Ovary (tissue), 3 donors: ENCODE measurements around the gene URM1.

Source experiments
- CTCF ChIP-seq, 3 donors: fragments of 450-650 bp in 2 of 3; fragments of 200-600 bp in 1 of 3; IDR thresholded peaks; one replicate each; pipeline versions ENCODE4 v1.5.1 to v1.8.0; 2016 to 2022; ENCODE audit warnings: antibody characterized with exemption in 3 of 3, mild to moderate bottlenecking in 1 of 3
- EP300 ChIP-seq: sonication (generic); formaldehyde crosslinking; IDR thresholded peaks from one replicate; pipeline ENCODE4 v1.6.1; 2017; ENCODE audit warnings: antibody characterized with exemption
- POLR2A ChIP-seq: fragments of 450-650 bp; IDR thresholded peaks from one replicate; pipeline ENCODE4 v1.6.1; 2017; ENCODE audit warnings: antibody characterized with exemption, mild to moderate bottlenecking, moderate library complexity
- donor health status: DM: no; HTN: no; CAD: no.

GRCh38 chr9:128362774-128363173 lies 8.4 kb upstream of the URM1 start:
- no peak for TF ChIP-seq EP300
- no peak for TF ChIP-seq CTCF (IDR thresholded peaks at IDR 0.05)
- no peak for TF ChIP-seq POLR2A
